ENCODE measurements around the gene ATP5PB. TPM values are rescaled to one million over a fixed set of nuclear protein-coding genes. Genes with fewer than 3 reads are reported as not detected.
A peak's percentile ranks its signal among the peaks of the same experiment; 100 is the strongest.

The ATP5PB gene
- total RNA-seq, 1 donor from 2014 or later = 112 TPM

DNA sequence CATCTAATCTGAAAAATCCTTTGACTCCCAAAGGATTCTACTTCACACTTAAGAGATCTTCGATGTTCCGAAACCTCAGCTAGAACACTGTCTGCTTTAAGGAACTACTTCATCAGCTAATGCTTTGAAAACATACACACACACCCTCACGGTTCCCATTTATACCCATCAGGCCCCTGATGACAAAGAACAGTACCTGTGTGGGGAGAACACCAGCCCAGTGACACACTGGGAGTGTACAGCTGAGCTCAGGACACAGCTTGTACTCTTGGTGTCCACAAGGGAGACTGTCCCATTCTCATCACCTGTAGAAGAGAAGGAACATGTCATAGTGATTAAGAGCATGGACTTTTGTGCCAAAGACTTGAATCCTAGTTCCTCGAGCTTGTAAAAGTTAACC is 6.8 kb upstream of the ATP5PB start:
- no peak for DNase-seq (ENCODE audit: low spot score)
- intact Hi-C loops (cut with DNase I) = no loop called here
- ATAC-seq = no peak

DNA sequence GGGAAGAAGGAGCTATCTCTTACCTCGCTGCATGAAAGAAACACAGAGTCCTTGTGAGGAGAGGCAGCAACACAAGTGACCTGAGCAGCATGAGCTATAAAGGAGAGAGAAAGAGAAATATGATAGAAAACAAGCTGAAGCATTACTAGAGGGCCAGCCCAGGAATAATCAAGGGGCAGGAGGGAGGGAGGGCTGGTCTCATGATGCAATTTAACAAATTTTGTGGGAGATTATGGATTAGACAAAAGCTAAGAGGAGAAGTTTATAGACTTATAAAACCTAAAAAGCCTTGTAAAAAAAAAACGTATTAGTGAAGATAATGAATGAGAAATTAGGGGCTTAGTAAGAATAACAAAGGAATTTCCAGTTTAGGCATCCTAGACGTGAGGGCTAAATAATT is 5.2 kb upstream of the ATP5PB start:
- DNase-seq (ENCODE audit: low spot score) = no peak
- no peak for ATAC-seq
- intact Hi-C loops (cut with DNase I) = no loop called here

DNA sequence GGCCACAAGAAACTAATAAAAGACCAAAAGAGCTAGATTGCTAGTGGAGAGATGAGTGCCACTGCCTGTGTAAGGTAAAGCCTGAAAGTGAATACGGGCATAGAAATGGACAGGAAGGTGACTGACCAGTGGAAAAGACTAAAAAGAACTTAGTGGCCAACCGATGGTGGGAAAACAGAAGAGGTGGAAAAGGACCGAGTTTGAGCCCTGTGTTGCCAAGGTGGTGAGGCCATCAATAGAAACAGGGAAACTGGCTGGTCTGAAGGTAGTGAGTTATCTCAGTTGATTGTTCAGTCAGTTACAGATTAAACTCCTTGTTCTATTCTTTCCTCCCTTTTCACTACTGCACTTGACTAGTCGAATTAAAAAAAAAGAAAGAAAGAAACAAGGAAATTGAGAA is 2.7 kb upstream of the ATP5PB start:
- intact Hi-C loops (cut with DNase I) = no loop called here
- no peak for ATAC-seq
- DNase-seq (ENCODE audit: low spot score) = no peak

DNA sequence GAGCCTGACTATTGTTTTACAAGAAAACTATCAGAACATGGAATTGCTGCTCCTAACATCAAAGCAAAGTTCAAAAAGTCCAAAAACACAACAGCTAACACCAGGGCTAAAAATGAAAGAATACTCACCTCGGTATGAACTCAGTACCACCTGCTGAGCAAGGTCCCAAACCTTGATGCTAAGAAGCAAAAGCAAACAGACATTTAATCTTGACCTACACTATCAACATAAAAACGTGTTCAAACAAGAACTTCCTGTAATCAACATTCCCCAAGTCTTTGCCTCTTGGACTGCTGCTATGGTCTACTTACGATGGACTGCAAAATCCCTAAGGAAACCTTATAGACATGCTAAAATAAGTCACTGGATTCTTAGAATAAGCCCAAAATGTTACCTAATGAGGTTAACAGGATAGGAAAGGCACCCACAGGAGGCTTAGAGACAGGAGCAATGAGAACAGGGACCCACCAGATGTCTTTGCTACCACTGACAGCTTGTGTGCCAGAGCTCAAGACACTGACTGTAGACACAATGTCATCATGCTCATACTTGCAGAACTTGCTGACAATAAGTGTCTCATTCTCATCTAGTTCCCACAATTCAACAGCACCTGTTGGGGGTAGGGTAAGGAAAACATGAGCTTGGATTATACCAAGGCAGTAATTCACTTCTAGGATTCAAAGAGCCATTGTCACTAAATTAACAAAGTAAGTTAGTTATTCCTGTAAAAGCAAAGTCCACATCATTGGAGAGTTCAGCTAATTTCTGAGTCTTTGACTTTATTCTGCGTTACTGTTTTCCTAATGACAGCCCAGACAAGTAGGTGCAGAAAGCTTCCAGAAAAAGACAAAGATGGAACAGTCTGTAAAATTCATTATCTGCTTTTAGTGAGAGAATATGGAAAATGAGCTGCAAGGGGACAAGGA is 2.0 kb upstream of the ATP5PB start:
- intact Hi-C loops (cut with DNase I) = no loop called here
- DNase-seq (ENCODE audit: low spot score) (no peak), ATAC-seq (no peak)

DNA sequence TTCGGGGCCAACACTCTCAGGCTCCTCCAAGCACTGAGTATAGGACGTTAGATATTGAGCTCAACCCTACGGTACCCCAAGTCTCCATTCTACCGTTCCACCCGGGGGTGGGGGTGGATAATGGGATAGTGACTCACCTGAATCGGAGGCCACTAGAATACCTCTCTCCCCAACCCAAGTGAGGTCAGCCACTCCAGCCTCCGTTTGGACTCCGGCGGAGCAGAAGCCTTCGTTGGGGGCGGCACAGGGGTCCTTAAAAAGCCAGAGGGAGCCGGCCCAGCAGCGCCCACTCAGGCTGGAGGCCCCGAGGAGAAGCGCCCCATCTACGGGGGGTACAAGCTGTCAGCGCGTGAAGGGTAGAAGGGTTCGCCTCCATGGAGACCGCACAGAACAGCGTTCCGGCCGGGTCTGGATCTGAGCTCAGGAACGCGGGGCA is 764 bp upstream of the ATP5PB start:
- intact Hi-C loops (cut with DNase I) = no loop called here
- no peak for DNase-seq (ENCODE audit: low spot score)
- peak; percentile 15 for ATAC-seq

DNA sequence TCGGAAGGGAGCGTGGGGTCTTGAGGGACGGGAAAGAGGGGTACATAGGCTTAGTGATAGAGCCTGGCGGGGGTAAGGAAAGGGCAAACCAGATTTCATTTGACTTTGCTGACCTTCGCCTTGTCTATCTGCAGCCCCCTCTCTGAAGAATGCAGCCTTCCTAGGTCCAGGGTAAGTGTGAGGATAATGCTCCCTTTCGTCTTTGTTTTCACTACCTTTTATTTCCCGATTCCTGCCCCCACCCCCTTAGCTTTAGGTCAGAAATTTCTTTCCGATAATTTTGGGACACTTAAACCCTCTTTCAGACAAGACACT is 396 bp downstream of the ATP5PB start:
- DNase-seq (ENCODE audit: low spot score) (no peak), ATAC-seq (no peak)
- intact Hi-C loops (cut with DNase I) = no loop called here

DNA sequence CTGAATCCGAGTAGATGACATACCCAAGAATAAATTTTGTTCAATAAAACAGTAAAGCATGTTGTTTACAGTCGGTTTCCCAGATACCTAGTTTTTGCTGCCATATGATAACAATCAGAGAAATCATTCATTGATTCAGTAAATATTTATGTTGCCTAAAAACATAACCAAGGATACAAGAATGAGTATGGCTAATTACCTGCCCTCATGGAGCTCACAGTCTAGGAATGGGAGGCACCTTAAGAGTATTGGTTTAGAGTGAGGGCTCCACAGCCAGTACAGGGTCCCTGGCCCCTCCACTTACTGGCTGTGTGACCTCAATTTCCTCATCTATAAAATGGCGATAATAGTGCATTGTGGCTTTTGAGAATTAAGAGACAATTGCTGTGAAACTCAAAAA is 921 bp downstream of the ATP5PB start:
- DNase-seq (ENCODE audit: low spot score) (no peak), ATAC-seq (no peak)
- intact Hi-C loops (cut with DNase I) = no loop called here

DNA sequence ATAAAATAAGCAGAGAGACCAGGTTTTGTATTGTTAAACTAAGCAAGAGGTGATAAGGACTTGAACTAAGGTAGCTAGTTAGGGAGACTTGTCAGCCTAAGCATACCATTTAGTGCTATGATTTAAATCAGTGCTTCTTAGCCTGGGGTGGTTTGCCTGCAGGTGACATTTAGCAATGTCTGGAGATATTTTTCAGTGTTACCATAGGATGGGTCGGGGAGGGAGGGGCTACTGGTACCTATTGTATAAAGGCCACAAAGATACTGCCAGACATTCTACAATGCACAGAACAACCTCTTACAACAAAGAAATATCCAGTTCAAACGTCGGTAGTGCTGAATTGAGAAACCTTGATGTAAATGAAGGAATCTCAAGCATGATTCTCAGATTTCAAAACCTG is 3.3 kb downstream of the ATP5PB start:
- DNase-seq (ENCODE audit: low spot score) (no peak), ATAC-seq (no peak)
- intact Hi-C loops (cut with DNase I) = no loop called here

DNA sequence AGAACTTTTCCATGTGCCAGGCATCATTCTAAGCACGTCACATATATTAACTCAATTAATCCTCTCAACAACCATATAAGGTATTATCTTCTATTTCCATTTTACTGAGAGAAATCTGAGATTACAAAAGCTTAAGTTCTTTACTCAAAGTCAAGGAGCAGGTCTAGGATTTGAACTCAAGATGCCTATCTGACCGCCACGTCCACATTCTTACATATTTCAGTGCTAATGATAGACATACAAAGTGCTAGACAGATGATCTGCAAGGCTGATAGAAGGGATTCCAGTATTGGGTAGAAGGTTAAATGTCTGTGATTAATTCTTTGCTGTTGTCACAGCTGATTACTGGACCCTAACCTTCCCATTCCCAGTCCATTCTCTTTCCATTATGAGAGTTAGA is 4.4 kb downstream of the ATP5PB start:
- ATAC-seq = no peak
- intact Hi-C loops (cut with DNase I) = no loop called here

DNA sequence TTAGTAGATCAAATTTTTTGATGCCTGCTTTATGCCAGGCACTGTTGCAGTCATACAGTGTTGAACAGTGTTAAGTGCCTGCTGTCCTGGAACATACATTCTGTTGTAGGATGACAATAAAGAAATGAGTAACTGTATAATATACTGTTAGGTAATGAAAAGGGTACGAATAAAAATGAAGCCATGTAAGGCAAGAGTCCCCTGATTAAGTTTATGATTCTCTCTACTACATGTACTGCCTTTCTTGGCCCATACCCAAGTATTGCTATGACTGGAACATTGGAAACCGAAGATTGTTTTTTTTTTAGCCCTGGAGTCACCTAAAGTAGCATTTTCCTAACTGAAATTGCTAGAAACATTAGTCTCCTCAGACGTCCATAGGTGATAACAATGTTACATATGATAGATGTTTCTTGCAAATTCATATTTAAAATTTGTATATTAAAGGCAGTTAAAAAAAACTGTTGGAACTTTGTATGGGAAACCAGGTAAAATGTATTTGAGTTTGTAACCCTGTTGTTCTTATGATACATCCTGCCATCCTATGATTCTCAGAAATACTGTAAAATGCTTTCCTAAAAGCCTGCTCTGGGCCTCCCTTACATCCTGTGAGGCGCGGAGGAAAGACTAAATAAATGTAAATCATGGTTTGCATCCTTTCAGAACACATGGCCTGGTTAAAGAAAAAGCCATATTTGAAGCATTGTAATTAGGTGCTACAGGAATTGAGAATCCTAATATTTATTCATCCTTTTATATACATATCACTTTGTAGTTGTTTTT is 5.8 kb downstream of the ATP5PB start:
- intact Hi-C loops (cut with DNase I) = no loop called here
- DNase-seq (ENCODE audit: low spot score) = no peak
- ATAC-seq = no peak

More for the DNA sequence above, 4.4 kb downstream of the ATP5PB start:
- DNase-seq (ENCODE audit: low spot score) = no peak

DNA sequence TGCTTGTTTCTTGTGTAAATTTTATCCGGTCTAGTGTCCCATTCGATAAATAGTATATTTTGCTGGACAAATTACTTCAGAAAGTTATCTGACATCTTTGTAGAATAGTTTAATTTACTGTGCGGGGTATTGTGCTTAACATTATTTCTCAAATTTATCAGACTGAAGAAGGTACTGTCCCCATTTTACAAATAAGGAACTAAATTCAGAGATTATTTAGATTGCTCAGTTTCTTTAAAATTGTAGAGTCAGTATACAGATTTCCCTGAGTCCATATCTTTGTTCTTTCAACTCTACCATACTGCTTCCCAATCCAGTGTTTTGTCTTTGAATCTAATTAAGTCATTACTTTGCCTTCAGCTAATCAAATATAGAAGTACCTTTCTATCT is 6.4 kb downstream of the ATP5PB start:
- DNase-seq (ENCODE audit: low spot score) (no peak), ATAC-seq (no peak)
- intact Hi-C loops (cut with DNase I) = no loop called here

DNA sequence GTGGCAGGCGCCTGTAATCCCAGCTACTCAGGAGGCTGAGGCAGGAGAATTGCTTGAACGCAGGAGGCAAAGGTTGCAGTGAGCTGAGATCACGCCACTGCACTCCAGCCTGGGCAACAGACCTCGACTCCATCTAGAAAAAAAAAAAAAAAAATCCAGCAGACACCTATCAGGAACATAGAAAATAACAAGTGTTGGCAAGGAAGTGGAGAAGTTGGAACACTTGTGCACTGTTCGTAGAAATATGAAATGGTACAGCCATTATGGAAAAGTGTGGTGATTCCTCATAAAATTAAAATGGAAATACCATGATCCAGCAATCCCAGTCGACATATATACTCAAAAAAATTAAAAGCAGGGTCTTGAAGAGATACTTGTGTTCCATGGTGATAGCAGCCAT is 12.5 kb downstream of the ATP5PB start:
- intact Hi-C loops (cut with DNase I) = no loop called here
- DNase-seq (ENCODE audit: low spot score) = no peak
- ATAC-seq = no peak

DNA sequence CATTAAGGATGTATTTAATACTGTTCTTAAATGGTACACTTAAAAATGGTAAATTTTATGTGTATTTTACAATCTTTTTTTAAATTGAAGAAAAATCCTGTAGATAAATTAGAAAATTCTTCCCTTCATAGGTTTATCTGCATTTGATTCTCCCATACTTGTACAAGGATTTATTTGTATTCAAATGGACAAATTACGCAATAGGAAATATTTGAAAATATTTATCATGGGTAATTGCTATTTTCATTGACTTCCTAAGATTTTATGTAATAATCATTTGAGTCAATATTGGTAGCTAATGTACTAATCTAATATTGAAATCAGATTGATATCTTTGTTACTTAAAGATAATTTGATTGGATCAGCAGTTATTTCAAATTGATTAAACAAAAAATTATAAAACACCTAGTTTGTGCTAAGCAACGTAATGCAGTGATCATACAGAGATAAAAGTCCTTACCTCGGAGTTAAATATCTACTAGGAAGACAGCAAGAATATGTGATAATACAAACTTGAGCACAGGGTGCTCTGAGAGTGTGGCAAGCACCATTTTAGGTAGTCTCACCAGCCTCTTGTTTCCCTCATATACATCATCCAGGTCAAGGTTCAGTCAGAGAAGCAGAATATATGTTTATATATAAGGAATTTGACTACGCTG is 13.2 kb downstream of the ATP5PB start:
- intact Hi-C loops (cut with DNase I) = no loop called here
- ATAC-seq = no peak
- DNase-seq (ENCODE audit: low spot score) = no peak

DNA sequence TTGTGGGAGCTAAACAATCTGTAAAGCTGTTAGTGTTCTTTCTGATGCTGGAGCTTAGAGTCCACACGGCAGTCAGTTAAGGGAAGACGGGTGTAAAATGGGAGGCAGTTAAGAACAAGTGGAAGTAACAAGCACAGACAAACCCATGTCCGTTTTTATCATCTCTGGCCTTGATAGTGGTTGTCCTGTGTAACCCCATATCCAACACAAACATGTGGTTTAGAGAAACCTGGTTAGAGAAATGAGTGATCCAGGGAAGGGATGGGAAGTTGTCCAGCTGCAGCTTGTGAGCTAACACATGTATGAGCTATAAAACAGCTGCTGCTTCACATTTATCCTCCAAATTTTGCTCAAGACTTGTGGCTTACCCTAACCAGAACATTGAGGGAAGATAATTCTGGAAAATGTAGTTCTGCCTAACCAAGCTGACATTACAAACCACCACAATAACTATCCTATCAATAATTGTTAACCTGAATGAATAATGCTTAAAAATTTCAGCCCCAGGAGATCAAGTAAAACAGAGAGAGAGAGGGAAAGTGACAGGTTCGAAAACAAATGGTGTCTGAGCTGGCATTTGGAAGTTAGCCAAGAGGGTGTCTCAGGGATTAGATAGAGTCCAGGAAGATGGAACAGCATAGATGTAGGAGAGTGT is 13.9 kb downstream of the ATP5PB start:
- no peak for DNase-seq (ENCODE audit: low spot score)
- ATAC-seq = no peak
- intact Hi-C loops (cut with DNase I) = no loop called here

DNA sequence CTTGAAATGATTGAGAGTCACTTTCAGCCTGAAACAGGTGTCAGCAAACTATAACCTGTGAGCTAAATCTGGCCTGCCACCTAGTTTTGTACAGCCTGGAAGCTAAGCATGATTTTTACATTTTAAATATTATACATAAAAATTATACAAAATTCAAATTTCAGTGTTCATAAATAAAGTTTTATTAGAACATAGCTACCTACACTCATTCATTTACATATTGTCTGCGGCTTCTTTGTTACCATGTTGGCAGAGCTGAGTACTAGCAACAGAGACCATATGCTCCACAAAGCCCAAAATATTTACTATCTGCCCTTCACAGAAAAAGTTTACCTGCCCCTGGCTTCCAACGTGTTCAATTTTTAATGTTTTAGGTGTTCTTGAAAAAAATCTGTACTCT is 16.5 kb downstream of the ATP5PB start:
- ATAC-seq = no peak
- intact Hi-C loops (cut with DNase I) = no loop called here

DNA sequence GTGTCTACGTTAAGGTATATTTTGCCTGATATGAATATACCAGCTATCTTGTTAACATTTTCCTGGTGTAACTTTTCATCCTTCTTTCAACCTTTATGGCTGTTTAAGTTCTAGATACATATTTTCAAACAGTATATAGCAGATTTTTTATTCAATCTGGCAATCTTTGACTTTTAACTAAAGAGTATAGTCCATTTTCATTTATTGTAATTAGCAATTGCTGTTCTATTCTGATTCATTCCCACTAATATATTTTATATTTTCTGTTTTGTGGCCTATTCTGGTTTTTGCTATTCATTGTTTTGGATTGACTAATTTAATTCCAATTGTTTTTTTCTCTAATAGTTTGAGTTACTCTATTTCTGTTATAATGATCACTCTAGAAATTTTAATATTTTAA is 17.2 kb downstream of the ATP5PB start:
- ATAC-seq (no peak), DNase-seq (ENCODE audit: low spot score) (no peak)
- intact Hi-C loops (cut with DNase I) = no loop called here

More for the DNA sequence above, 16.5 kb downstream of the ATP5PB start:
- DNase-seq (ENCODE audit: low spot score) = no peak

DNA sequence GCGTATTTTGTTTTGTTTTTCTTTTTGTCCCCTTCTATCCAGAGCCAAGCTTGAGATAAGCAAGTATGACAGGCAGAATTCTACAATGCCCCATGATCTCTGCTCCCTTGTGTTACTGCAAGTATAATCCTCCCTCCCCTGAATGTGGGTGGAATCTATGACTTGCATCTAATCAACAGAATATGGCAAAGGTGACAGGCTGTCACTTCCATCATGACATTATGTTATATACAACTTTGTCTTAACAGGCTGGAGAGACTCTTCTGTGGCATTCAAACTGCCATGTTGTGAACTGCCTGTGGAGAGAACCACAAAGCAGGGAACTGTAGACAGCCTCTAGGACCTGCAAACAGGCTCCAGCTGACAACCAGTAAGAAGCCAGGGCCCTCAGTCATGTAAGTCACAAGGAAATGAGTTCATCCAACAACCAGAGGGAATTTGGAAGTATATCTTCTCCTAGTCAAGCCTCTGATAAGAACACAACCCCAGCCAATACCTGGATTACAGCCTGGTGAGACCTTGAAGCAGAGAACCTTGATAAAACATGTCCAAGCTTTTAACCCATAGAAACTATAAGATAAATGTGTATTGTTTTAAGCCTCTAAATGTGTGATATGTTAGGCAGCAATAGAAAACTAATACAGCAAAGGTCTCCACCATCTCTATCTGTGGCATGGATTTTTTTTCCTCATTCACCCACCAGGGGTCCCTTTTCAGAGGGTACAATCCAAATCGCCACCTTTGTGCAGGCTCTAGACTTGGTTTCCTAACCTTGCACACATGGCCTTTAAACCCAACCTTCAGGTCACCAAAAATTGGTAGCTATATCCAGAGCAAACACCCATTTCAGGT is 18.8 kb downstream of the ATP5PB start:
- ATAC-seq (no peak), DNase-seq (ENCODE audit: low spot score) (no peak)
- intact Hi-C loops (cut with DNase I) = no loop called here

DNA sequence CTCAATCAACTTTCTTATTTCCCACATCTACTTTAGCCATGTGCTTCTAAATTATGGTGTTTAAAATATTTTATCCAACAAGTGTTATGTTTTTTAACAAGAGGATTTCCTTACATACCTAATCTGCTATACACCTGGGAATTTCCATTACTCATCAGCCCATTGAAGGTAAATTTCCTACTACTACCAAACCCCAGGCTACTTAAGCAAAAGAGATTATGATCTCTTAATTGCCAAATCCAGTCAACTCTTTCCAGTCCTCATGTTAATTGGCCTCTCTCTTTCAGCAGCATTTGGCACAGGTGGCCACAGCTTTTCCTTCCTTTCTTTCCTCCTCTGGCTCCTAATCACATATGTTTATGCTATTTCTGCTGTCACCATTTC is 19.4 kb downstream of the ATP5PB start:
- ATAC-seq (no peak), DNase-seq (ENCODE audit: low spot score) (no peak)
- intact Hi-C loops (cut with DNase I) = no loop called here

DNA sequence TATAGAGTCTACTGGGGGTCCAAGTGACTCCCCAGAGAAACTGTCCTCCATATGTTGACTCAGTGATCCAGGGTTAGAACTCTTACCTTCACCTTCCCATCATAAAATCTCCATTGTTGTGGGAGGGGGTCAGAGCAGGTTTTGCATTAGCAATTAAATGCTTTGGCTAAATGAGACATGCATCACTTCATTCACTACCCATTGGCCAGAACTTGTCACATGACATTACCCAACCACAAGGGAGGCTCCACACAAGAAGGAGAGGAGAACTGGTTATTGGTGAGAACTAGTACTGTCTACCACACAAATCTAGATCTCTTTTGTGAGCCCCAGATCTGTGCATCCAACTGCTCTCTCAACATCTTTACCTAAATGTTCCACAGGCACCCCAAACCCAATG is 20.3 kb downstream of the ATP5PB start:
- intact Hi-C loops (cut with DNase I) = no loop called here
- no peak for ATAC-seq

More for the DNA sequence above, 20.3 kb downstream of the ATP5PB start:
- no peak for DNase-seq (ENCODE audit: low spot score)
